Islet of Langerhans (tissue), 1 donor: ENCODE data around the gene ARID3B.
"Not testable (repeated sequence)": the region's sequence is repeated elsewhere in the genome, so short reads cannot be mapped to it uniquely, and the experiment has no call there.

Source experiments
- FAIRE-seq: peaks from one replicate; lab custom pipeline; 2011; peaks lifted over from hg19 to GRCh38; lab: Jason Lieb, UNC

Gene ARID3B

DNA sequence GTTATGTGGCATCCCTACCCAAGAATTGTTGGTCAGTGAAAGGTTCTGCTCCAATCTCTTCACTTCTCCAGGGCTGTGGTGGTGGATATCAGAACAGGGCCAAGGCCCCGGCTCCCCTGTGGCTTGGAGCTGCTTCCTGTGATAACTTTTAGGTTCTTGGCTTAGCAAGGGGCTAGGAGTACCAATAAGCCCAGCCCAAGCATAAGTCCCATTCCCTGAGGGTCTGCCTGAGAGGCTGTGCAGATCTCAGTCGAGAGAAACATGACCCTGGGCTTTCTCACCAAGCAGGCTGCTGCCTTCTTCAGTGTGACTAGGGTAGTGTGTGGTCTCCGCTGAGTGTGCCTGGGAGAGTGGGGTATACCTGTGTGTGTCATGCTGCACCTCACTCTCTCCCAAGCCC, 81.7 kb downstream of the ARID3B start:
- FAIRE-seq = no peak

DNA sequence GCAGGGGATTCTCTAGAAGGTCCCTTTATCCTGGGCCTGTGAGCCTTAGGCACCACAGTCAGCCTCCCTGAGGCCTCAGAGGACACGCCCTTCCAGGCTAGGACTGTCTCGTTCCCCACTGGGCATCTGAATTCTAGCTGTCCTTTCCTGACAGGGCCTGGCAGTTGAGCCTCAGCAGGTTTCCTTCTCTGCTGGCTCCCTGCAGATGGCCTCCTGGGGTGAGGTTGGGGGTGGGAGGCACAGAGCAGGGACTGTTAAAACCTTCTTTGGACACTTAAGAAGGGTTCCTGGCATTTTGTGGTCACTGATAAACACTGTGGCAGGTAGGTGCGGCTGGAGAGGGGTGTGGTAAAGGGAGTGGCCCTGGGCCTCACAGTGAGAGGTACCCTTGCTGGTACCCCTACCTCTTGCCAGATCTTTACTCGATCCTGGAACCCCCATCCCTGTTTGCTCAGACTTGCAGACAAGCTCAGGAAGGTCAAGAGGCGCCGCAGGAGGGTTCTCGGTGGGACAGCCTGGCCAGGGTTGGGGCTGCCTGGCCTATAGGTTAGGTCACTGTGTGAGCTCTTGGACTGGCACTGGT, 83.1 kb downstream of the ARID3B start:
- FAIRE-seq = no peak

DNA sequence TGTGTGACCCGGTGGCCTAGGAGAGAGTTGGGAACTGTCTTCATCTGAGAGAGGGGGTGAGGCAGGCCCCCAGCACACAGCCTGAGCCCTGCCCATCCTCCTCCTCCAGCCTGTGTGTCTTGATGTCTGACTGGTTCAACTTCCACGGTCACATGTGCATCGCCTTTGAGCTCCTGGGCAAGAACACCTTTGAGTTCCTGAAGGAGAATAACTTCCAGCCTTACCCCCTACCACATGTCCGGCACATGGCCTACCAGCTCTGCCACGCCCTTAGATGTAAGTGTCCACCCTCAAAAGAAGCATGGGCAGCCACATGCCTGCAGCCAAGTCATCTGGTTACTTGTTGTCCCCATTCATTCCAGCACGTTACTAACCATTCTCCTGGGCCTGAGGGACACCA, 84.7 kb downstream of the ARID3B start:
- no peak for FAIRE-seq

DNA sequence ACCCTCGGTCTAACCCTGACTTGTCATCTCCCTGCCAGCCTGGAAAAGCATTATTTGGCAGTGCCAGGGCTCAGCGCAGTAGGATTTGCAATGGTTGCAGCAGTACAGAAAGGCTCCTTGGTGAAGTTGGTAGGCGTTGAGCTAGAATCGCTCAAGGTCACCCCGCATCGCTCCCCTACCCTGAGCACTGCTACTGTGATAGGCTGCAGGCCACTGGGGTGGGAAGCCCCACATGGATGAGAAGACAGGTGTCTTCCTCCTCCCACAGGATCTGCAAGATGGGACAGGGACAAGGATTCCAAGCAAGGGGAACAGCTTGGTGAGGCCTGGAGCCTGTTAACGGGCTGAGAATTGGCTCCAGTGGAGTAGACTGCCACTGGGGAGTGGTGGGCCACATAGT, 85.3 kb downstream of the ARID3B start:
- no peak for FAIRE-seq

DNA sequence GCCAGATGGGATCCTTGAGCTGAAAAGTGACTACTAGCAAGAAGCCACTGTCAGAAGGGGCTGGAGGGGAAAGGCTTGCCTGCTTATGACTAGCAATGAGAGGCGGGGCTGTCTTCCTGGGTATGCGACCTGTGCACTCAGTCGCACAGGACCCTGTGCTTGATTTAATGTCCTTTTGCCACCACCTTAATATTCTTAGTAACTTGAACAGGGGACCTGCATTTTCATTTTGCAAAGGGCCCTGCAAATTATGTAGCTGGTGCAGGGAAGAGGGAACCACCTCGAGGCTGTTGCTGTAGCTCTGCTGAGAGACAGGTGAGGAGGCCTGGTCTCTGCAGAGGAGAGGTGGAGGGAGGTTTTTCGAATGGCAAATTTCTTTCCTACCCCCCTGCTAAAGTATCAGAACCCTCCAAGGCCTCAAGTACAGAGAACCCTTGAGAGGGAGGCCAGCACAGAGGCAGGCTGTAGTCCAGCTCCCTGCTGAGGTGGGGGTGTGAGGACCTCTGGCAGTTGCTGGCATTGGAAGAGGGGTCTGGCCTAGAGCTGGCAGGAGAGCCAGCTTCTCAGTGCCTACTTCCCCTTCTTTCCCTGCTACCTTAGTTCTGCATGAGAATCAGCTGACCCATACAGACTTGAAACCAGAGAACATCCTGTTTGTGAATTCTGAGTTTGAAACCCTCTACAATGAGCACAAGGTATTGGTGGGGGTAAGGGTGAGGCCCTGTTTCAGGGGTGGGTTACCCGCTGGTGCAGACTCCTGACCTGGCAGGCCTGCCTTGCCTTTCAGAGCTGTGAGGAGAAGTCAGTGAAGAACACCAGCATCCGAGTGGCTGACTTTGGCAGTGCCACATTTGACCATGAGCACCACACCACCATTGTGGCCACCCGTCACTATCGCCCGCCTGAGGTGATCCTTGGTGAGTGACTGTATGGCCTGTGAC, 86.0 kb downstream of the ARID3B start:
- FAIRE-seq = no peak

DNA sequence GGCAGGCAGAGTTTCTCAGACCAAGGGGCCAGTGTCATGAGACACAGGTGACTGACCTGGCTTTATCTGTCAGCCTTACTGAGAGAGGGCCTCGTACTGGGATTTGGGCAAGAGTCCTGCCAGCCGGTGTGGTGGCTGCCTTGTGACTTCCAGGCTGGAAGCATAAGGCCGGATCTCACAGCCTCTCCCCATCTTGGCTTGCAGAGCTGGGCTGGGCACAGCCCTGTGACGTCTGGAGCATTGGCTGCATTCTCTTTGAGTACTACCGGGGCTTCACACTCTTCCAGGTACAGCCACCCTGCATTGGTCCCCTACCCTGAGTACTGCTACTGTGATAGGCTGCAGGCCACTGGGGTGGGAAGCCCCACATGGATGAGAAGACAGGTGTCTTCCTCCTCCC, 86.7 kb downstream of the ARID3B start:
- FAIRE-seq = no peak

DNA sequence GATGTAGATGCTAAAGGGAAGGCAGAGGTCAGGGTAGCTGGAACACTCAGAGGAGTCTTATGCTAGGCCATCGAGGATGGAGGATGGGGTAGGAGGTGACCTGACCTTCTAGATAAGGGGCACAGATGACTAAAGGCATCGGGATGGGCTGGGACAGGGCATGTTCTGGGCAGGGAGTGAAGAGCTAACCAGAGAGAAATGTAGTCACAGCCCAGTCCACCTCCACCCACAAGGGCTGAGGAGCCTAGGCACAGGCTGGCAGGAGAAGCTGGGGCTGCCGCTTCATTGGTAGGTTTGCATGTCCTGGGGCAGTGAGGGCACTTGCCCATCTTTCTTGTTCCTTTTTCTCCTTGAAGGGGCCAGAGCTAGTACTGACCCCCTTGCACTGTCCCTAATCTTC, 87.2 kb downstream of the ARID3B start:
- no peak for FAIRE-seq

DNA sequence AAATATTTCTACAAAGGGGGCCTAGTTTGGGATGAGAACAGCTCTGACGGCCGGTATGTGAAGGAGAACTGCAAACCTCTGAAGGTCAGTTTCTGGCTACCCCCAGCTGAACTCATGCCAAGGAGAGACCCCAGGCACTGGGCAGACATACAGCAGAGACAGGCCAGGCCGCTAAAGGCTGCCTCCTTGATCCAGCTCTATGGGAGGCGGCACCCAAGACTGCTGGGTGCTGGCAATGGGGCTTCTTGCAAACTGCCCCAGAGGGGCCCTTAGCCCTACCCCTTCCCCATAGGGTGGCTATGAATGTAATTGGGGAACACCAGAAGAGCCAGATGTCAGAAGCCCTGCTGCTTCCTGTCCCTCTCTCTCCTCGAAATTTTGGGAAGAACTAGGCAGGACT, 87.9 kb downstream of the ARID3B start:
- FAIRE-seq = no peak

DNA sequence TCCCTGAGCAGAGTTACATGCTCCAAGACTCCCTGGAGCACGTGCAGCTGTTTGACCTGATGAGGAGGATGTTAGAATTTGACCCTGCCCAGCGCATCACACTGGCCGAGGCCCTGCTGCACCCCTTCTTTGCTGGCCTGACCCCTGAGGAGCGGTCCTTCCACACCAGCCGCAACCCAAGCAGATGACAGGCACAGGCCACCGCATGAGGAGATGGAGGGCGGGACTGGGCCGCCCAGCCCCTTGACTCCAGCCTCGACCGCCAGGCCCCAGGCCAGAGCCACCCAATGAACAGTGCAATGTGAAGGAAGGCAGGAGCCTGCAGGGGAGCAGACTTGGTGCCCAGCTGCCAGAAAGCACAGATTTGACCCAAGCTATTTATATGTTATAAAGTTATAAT, 88.7 kb downstream of the ARID3B start:
- FAIRE-seq = not testable (repeated sequence)

DNA sequence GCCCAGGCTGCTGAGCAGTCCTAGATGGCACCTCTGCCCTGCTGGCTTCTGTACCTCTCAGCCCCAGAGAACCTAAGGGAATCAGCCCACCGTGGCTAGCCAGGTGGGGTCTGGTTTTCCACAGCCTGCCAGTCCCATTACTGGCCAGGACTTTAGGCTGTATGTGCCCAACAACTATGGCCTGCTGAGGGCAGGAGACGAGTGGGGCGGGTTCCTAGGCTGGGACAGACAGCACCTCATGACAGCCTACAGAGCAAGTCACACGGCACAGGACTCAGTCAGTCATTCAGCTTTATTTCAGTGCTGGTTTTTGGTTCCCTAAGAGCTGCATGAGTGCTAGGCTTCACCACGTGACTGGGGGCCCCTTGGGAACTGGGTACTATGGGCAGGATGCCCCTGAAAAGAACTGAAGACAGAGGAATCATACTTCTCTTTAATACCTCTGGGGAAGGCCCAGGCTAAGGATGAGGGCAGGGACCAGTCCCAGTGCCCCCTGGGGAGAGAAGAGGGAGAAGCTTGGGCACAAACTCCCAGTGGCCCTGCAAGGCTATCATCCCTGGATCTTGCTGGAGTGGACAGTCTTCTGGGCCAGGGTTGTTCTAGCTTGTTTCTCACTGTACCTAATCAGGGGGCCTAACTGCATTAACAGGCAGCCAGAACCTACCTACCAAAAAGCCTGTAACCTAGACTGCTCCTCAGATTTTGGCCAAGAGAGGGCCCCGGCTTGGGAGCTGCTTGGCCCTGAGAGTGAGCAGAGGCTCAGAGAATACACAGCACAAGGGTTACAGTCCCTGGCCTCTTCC, 89.5 kb downstream of the ARID3B start:
- no peak for FAIRE-seq

DNA sequence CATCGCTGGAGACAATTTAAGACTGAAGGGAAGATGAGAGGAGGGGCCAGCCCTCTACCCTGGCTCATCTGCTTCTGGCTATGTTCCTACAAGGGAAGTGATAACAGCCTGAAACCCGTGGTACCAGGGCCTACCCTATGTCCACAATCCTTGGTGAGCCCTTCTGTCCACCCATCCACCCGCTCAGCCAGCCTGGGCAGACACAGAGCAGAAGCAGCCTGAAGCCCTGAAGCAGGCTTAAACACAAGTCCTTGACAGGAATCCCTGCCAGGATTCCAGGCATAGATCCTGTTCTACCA, 90.0 kb downstream of the ARID3B start:
- FAIRE-seq = no peak

DNA sequence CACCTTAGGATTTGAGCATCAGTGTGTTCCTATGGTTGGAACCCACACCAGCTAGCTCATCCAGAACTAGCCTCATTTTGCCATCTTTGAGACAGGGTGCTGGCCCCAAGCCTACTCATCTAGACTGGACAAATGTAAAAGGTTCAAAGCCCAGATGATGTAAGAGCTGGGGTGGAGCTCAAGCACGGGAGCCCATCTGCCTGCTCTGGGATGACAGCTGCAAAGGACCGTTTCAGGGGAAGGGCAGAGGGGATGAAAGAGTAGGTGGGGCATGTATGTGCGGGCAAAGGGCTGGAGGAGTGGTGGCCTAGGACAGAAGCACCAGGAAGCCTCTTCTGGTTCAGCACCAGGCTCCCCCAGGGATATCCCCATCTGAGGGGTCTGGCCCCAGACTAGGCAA, 90.4 kb downstream of the ARID3B start:
- FAIRE-seq = no peak

DNA sequence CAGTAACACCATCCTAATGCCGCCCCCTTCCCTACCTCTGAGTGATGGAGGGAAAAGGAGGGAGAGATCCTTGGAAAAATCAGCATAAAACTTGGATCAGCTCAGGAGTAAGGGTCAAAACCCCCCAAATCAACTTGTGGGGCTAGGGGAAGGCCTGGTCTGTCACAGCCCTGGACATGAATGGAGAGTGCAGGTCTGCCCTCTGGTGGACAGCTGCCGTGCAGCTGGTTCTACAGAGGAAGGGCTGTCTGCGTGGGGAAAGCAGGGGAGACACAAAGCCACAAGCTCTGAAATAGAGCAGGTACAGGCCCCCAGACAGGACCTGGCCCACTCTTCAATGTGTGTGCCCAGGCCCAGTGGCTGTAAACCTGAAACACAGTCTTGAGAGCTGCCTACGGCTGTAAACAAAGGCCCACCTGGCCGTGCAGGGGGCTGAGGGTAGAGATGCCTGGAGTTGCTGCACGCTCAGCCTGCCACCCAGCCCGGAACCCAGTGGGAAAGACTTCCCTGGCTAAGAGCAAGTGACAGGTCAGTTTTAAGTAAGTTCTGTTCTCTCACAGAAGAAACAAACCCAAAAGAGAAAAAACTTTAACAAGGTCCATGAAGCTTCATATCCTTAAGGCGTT, 91.0 kb downstream of the ARID3B start:
- no peak for FAIRE-seq

DNA sequence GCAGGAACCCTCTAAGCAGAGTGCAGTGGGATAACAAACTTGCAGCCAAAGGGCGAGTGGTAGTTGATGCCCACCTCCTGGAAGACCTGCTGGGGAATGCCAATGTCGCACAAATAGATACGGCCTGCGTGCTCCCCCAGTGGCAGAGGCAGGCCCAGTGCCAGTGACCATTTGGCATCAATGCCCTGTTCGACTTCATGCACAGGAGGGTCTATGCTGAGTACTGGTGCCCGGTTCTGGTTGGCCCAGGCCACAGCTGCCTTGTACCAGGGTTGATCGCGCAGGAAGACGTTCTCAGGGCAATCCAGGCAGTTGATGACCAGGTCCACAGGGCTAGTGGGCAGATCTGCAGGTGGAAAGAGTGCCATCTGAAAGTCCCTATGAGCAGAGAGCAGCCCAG, 91.6 kb downstream of the ARID3B start:
- FAIRE-seq = no peak

DNA sequence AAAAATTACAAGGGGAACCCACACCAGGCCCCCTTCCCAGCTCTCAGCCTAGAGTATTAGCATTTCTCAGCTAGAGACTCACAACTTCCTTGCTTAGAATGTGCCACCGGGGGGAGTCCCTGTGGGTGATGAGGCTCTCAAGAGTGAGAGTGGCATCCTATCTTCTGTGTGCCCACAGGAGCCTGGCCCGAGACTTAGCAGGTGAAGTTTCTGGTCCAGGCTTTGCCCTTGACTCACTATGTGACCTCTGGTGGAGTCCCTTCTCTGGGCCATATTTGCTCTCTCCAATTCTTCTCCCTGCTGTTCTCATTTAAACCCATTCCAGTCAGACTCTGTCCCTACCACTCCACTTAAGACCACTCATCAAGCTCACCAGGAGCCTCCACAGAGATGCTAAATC, 92.8 kb downstream of the ARID3B start:
- no peak for FAIRE-seq

DNA sequence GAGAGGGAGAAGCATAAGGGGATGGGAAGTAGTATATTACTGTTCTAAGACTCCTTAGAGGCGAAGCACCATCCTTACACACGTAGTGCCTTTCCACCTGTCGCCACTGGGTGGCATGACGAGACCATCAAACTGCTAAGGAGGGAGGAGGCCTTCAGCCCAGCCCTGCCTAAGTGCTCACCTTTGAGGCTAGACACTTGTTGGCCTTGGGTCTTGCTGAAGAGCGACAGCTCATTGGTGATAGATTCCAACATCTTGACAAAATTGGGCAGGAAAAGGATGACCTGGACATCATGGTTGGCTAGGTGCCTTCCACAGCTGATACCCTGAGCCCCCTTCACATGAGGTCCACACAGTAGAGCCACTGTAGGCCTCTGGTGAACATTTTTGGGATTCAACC, 94.2 kb downstream of the ARID3B start:
- no peak for FAIRE-seq

DNA sequence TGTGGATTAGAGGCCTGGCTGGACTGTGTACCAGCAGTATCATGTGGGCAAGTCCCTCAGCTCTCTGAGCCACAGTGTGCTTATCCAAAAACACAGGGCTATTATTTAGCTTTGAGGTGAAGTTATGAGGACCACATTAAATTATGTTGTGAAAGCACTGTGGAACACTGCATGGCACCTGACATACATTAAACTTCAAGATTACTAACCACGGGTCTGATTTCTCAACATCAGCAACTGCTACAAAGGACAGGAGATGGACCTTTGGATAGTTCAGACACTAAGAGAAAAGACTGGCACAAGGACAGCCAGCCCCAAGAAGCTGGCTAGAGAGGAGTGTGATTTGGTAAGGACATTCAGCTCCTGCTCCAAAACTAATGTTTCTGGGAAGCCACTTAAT, 96.0 kb downstream of the ARID3B start:
- FAIRE-seq = no peak

DNA sequence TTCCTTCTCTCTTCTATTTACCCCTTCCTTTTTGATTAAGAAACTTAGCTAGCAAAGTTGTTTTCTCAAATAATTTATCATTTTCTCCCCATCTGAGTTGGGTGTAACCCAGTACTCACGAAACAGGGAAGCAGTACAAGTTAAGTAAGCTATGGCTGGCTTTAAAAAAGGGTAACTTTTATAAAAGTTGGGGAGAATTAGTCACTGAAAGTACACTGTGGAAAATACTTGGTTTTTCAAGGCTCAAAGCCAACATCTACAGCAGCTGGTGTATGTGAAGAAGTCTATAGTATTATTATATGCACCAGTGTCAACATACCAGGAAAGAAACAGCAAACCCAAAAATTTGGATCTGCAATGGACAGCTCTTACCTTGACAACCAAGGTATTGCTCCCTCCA, 100.1 kb downstream of the ARID3B start:
- FAIRE-seq = no peak

DNA sequence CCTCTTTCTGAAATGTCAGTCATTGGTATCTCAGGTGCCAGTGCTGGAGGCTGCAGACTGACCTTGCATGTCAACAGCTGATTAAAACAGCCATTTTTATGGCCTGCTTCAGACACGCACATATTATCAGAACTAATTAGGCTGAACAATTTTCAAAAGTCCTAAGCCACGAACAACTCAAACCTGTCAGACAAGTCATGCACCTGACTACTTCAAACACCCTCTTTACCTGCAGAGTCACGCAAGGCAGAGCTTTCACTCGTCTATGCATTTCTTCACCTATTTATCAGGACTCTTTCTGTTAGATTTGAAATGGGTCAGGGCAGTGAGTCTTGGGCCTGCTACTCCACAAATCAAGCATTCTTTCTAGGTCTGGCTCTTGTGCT, 101.3 kb downstream of the ARID3B start:
- no peak for FAIRE-seq

DNA sequence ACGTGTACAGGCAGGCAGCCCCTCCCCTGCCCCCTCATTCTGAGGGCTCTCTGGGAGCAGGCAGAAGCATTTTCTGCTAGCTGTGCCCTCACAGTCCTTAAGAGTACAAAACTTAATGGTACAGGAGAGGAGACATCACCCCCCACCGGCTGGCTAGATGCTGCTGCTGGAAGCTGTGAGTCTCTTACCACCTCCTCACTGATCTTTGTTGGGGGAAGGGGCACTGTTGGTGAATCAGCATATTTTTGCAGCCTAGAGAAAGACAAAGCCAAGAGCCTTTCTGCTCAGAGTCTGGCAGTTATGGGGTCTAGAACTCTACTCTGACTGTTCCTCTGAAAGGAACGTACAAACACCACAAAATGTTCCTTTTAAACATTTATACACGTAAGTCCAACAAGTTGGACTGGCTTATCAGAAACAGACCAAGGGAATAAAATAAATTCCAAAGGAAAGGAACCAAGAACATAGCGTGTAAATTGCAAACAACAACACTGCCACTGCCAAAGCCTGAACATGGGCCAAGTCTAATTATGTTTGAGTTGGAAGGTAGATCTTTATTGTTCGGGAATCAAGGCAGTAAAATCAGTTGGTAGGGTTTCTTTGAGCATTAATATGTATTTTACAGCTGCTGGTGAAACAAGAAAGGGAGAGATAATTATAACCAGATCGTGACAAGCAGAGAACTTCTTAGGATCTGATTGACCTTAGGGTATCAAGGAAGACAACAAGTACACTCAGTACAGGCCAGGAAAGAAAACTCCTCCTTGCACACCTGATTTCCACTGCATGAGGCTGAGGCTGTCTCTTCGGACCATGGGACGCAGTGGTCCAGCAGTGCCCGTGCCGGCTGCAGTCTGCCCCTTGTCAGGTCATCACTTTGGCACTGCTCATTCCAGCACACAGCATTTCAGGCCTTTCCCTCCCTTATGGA, 102.0 kb downstream of the ARID3B start:
- no peak for FAIRE-seq

DNA sequence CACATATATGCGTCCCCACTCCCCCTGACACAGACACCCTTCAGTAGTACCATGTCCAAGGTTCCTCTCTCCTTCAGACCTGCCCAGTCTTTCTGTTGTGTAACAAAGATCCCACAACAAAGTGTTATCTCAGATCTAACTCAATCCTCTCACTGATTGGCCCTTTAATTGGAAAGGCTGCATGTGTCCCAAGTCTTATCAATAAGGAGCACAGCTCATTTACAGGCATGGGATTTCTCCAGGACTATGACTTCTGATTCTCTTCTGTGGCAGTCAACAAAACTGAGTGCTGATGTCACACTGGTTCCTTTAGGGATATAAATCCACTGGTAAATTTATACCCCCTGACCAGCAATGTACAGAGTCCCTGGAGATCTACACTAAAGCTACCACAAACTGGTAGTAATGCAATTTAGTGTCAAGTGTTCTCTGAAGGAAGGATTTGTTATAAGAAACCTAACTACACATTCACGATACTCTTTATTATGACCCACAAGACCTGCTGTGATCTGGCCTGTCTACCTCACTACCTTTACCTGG, 102.7 kb downstream of the ARID3B start:
- FAIRE-seq = no peak

DNA sequence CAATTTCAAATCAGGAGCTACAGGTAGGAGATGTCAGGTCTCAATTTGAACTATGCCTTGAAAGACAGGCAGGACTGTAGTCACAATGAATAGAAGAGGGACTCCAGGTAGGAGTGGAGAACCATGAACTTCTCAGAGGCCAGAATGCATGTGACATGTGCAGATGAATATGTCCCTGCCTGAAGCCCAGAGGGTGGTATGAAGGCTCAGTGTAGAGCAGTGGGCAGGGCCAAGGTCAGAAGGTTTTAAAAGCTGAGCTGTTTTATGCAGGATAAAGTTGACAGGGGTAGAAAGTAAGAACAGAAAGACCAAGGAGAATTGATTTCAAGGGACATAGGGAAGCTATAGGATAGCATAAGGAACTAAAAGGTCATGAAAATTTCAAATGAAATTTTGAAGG, 105.5 kb downstream of the ARID3B start:
- FAIRE-seq = no peak
